HG02884 (cell line): Measurements from ENCODE around the gene XAF1.
"Not testable (repeated sequence)": the region's sequence is repeated elsewhere in the genome, so short reads cannot be mapped to it uniquely, and the experiment has no call there.

Experiments
- ATAC-seq: cut with Tn5 transposase; IDR thresholded peaks from one replicate; pipeline ENCODE4 v1.9.1; 2021; ENCODE audit warnings: mild to moderate bottlenecking, moderate library complexity; ENCODE audit not compliant: unreplicated experiment

XAF1 gene

DNA sequence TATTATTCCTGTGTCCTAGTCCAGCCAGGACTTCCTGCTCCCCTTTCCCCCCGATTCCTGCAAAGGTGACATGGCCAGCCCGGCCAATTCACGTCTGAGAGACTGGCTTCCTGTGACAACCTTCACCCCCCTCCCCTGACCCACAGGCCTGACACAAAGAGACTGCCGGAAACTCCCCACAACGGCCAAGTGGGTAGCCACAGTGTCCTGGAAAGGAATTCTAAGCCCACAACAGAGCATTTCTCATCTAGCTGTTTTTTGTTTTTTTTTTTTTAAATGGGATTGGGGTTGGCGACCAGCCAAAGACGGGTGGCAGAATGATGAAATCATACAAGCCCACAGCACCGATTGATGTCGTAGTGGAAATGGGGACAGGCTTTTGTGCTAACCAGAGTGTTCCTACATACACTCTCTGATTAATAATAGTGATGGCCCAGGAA lies 2.8 kb upstream of the XAF1 start:
- no peak for ATAC-seq

DNA sequence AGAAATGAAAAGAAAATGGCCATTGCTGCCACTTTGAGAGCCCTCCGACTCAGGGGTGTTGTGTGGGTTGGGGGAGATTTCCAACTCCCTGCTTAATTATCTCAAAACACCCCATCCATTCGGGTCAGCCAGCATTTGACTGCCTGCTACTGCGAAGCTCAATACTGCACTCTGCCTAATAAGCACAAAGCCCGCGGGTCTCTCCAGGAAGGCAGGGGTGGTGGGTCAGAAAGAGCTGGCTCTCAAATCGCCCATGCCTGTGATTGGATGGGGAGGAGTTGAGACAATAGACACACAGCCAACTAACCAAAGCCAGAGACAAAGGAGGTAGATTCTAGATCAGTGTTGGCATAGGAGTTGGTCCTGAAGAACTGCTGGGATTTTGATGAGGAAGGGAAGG lies 2.3 kb upstream of the XAF1 start:
- ATAC-seq, result no peak

DNA sequence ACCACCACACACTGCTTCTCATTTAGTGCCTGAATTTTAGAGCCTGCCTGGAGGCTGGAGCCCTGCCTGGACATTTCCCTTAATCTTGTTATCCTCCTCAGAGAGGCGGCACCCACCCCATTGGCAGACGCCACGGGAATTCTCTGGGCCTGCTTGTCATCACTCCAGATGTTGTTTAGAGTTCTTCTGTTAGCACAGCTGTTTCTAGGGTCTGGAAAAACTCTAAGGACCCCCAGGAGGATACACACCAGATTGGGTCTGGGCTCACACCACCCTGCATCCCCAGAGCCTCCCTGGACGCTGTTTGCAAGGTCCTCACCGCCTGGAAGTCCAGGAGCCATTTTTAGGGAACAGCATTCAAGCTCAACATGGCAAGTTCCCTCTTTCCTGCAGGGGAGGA lies 565 bp upstream of the XAF1 start:
- ATAC-seq, result no peak

DNA sequence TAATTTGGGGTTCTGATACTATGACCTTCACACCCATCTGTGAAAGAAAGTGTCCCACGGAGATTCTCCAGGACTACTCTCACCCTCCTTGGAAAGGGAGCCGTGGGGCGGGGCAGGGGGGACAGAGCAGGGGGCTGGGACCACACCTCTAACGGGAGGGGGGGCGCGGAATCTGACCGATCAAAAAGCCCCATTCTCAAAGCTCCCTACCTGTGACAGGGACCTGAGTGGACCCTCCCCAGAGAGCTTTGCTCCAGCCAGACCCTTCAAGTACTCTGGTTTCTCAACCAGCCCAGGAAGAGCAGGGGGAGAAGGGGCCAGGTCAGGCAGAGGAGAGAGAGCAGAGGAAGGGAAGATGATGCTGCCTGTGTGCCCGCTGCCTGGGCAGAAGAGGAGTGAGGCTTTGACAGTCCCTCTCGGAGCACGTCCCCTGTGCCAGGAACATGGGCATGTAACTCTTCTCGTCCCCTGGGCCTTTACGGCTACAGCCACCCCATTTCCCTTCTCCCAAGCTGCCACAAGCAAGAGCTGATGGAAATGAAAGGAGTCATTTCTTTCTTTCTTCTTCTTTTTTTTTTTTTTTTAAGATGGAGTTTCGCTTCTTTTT lies 682 bp downstream of the XAF1 start:
- no peak for ATAC-seq

DNA sequence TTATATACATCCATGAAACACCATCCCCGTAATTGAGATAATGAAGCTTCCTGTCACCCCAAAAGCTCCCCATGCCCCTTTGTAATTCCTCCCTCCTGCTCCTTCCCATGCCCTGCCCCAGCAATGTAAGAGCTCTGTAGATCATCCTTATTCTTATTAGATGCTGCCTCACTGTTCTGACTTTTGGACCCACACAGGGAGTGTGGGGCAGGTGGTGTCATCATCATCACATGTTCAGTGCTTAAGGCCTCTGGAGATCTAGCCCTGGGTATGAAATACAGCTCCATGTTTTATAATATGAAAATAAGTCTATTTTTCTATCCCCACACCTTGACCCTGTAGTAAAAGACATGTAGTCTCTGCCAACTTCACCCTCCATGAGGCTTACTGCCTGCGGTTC lies 1.9 kb downstream of the XAF1 start:
- no peak for ATAC-seq

DNA sequence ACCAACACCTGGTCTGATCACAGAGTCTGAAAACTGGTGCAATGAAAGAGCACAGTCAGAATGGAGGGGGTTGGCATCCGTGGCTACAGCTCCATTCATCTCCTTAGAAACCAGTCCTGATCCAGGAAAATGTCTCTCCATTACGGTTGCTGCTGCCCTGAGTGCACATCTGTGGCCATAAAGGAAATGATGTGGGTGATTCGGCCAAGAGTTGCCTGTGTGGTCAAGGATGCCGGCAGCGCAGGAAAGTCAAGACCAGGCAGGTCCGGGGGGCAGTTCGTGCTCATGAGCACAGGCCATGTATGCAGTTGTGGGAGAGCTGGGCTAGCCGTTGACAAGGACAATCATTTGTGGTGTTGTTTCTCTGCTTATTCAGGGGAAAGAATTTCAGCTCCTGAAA lies 5.9 kb downstream of the XAF1 start:
- ATAC-seq, result no peak

DNA sequence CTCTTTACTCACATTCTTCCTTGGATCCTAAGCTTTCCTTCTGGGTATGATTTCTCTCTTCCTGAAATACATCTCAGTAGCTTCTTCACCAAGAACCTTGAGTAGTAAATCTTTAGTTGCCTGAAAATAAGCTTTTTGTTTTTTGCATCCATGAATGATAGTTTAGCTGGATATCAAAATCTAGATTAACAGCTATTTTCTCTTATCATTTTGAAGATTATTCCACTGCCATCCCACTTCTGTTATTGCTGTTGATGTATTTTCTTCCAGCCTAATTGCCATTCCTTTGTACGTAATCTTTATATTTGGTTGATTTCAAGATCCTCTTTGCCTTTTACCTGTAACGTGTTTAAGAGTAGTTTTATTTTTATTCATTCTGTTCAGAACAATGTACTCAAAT lies 12.6 kb downstream of the XAF1 start:
- ATAC-seq, result no peak

DNA sequence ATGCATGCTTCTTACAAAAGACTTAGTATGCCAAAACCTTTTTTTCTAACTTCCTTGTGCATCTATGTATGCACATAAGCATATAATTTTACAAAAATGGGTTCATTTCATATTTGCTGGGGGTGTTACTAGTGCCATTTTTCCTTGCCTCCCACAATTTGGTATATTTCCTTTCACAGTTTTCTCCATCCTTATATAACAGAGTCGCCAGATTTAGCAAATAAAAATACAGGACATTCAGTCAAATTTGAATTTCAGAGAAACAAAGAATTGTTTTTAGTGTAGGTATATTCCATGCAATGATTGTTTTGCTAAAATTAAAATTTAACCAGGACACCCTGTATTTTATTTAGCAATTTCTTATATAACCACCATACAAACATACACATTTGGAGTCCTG lies 16.2 kb downstream of the XAF1 start:
- ATAC-seq, result no peak

DNA sequence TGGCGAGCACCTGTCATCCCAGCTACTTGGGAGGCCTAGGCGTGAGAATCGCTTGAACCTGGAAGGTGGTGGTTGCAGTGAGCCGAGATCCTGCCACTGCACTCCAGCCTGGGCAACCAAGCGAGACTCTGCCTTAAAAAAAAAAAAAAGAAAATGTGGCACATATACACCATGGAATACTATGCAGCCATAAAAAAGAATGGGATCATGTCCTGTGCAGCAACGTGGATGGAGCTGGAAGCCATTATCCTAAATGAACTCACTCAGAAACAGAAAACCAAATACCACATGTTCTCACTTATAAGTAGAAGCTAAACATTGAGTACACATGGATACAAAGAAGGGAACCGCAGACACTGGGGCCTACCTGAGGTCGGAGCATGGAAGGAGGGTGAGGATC lies 19.1 kb downstream of the XAF1 start:
- not testable (repeated sequence) for ATAC-seq

DNA sequence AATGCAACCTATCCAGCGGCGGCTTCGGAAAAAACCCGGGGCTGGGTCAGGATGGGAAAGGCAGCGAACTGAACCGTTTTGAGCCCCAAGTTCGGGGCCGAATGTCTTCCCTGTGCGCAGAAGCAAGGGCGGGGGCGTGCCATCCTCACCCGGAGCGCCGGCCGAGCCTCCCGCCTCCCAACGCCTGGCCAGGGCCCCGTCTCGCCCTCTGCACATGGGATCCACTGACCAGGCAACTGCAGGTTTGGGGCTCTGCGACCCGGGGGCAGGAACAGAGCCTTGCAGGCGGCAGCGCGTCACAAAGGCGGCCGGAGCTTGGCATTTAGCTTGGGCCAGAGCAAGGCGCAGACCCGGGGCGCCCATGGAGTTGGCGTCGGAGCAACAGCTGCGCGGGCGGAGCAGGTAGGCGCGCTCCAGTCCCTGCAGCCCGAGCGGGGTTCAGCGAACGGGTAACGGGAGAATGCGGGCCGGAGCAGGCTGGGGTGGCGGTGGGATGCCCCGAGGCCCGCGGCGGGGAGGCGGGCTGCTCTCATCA lies 20.1 kb downstream of the XAF1 start, which contains the start of gene FBXO39:
FBXO39 (plus strand) TSS at position 345 of the 535 bp plus-strand sequence. CDS start 3,654 bp downstream, outside the sequence.
- ATAC-seq, result no peak

DNA sequence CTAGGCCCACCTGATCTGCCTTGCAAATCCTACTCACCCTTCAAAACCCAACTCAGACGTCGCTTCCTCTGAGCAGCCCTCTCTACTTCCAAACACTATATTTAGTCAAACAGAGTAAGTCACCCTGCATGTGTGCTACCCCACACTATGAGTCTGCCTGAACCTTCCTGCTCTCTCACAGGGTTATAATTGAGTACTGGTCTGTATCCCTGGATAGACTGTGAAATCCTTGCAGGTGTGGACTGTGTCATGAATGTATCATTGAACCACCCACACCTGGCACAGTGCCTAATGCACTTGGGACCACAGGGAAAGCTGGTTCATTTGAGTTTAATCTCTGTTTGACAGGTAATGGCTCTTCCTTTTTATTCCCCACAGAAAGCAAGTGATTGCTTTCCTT lies 23.6 kb downstream of the XAF1 start:
- no peak for ATAC-seq

DNA sequence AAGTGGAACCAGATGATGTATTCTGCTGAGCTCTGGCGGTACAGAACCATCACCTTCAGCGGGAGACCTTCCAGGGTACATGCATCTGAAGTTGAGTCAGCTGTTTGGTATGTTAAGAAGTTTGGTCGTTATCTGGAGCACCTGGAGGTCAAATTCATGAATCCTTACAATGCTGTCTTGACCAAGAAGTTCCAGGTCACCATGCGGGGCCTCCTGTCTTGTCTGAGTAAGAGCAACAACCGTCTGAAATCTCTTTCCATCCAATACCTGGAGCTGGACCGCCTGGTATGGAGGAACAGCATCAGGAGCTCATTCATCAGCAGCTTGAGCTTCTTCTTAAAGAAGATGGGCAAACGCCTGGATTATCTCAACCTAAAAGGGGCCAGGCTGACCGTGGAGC lies 24.2 kb downstream of the XAF1 start:
- ATAC-seq, result no peak

DNA sequence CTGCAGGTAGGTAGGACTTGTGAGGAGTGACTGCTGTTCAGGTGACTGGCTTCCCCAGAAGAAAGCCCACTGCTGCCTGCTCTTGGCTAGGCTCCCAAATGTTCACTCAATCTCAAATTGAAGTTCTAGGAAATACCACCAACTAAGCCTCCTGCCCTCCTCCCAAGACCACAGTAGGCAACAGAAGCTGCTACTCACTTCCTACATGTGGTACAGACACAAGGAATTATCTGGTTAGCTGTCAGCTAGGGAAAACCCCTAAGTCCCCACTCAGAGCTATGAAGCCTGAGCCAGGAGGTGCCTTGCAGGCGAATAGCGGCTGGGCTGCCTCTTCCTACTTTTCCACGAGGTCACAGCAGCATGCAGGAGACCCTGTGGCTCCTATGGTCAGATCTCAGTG lies 25.0 kb downstream of the XAF1 start:
- ATAC-seq, result no peak

DNA sequence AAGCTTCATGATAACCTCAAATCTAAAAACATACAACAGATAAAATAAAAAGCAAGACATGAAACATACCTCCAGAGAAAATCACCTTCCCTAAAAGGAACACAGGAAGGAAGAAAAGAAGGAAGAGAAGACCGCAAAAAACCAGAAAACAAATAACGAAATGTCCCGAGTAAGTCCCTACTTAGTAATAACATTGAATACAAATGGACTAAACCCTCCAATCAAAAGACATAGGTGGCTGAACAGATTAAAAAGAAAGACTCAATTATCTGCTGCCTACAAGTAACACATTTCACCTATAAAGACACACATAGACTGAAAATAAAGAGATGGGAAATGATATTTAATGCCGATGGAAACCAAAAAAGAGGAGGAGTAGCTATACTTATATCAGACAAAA lies 26.4 kb downstream of the XAF1 start:
- ATAC-seq, result no peak

DNA sequence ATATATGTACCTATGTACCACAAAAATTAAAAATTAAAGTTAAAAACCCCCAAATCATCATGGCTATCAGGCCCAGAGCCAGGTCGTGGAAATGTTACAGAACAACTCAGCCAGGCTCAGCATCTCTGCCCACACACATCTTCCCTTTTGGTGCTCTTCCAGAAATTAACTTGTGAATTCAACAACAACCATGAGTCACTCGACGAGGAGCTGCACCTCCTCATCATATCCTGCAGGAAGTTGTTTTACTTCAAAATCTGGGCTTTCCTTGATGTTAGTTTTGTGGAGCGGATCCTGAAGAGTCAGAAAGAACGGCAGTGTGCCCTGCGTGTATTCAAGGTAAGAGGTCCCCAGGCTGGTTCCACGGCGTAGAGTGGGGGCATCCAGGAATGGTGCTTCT lies 30.8 kb downstream of the XAF1 start:
- ATAC-seq, result no peak

DNA sequence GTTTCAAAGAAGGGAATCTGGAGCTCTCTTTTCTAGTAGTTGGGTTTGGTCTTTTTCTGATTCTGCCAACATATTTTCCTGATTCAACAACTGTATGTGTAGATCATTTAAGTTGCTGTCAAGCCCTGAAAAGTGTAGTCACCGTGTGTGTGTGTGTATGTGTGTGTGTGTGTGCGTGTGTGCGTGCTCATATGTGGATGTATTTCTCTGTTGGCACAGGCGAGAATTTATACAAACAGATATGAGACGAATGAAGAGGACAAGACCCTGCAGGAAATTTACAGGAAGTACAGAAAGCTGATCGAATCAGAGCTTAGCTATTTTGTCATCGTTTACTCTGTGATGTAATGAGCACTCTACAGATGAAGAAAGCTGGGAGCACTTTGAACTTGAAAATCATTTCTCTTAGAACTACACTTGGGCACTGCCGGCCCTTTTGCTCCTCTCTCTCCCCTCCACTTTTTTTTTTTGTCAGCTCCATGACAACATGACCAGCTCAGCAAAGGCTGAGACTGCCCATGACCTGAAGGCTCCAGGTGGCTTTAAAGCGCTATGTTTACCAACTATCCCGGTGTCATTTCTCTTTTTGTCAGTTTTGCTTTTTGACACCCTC lies 31.3 kb downstream of the XAF1 start:
- no peak for ATAC-seq

DNA sequence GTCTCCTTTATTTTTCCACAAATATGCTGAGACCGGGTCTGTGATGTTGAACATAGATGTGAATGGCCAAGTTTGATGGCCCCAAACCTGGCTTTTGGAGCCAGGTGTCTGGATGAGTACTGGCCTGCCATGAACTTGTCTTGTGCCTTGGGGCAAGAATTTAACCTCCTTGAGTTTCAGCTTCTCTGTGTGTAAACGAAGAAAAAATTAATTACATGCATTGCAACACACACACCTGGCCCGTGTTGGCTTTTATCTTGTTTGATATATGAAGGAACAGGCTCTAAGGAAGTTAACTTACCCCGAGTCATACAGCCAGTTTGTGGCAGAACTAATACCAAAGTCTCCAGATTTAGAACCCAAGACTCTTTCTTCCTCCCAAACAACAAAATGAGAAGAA lies 33.3 kb downstream of the XAF1 start:
- no peak for ATAC-seq

DNA sequence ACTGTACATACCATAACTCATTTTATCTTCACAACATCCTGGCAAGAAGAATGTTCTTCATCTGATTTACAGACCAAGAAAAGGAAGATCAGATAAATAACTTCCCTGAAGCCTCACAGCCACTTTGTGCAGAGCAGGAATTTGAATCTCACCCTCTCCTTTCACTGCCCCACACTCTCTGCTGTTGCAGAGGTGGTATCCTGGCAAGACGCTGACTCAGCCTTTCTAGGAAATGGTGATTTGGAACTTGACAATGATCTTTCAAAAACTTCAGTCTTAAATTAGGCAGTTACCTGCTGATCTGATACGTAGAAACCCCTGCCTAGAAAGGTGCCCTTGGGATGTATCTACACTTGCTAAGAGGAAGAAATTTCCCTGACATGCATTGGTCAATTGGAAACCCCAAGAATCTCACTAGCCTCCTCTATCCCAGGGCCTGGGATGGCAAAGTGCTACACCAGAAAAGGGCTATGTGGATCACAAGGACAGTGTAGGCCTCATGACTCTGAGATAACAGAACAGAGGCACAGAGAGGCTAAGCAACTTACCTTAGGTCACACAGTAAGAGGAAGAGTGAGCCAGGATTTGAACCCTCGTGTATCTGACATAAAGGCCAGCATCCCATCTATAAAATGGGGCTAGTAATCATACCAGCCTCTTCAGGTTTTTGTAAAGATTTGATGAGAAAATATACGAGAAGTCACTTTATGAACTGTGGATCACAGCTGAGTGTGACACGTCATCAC lies 38.1 kb downstream of the XAF1 start:
- no peak for ATAC-seq

DNA sequence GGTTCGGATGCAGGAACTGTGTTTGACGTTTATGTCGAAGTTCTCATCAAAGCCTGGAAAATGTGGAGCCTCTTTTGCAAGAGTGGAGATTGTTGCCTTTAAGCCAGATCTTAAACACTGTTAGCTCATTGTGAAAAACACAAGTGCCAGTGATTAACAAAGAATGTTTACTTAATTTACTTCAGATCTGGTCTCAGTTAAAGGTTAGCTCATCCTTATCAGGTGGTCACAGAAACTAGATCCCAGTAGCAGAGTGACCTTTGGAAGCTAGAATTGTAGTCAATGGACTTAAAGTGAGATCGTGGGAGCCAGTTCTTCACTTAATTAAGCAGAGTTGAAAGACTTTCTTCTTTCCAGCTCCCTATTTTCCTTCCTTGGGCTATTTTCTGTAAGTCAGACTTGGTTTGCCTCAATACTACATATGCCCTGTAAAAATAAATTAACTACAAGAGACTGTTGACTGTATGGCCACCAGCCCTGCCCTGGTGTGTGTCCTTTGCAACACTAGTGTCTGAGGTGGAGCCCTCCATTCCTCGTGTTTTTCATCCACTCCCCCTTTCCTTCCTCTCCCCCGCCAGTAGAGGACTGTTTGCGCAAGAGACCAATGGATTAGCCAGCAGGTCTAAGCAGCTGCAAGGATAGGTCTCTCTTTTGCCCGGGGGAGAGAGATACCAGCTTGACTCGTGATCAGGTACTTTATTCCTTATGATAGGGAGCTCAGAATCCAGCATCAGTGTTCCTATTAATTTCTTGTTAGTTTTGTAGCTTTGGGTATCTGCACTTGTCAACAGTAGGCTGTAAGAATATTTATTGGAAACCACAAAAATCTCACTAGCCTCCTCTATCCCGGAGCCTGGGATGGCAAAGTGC lies 40.4 kb downstream of the XAF1 start:
- ATAC-seq, result no peak

DNA sequence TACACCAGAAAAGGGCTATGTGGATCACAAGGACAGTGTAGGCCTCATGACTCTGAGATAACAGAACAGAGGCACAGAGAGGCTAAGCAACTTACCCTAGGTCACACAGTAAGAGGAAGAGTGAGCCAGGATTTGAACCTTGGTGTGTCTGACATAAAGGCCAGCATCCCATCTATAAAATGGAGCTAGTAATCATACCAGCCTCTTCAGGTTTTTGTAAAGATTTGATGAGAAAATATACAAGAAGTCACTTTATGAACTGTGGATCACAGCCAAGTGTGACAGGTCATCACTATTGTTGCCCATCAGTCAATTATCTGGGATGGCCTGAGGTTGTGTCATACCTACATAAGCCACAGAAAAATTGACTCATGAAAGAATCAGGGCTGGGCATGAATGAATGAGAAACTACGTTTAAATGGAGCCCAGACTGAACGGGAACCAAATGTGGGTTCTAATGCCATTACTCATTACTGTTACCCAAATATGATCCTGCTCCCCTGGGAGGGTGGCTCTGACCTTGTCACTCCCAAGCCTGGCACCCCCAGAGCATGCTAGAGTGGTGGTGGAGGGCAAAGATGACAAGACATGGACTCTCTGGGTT lies 41.1 kb downstream of the XAF1 start:
- ATAC-seq, result no peak
